Central memory CD4-positive, alpha-beta T cell (primary cell): Measurements from ENCODE around the gene FNDC3B.

Experiments
- DNase-seq: peaks from one replicate; pipeline ENCODE4 v3.0.0; 2022

Gene FNDC3B

DNA sequence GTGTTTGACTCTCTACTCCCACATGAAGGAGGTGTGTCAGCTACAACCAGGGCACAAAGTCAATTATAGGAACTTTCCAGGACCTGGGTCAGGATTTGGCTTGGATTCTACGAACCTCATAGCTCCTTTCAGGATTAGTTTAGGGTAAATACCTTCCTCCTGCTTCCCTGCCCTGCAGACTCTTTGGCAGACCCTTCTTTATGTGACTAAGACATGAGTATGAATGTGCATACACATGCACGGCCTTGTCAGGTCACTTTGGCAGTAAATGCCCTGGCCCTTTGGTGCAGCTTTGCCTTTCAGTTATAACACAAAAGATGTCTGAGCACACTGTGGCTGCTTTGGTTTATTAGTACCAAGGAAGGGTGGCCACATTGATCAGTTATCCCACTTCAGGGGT is 340.0 kb downstream of the FNDC3B start:
- DNase-seq = no peak

DNA sequence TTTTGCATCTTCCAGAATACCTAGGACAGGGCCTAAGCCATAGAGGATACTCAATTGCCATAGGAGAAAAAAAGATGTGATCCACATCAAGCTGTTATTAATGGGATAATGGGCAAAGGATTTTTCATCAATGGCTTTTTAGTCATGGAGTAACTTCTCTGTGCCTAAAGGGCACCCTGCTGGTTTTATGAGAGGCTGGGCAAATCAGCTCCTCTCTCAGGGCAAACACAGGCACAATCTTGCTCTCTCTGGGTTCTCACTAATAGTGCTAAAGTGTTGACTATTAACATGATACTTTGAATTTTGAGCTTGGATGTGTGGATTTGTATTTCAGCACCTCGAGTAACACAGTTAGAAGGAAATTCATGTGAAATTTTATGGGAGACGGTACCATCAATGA is 341.3 kb downstream of the FNDC3B start:
- no peak for DNase-seq

DNA sequence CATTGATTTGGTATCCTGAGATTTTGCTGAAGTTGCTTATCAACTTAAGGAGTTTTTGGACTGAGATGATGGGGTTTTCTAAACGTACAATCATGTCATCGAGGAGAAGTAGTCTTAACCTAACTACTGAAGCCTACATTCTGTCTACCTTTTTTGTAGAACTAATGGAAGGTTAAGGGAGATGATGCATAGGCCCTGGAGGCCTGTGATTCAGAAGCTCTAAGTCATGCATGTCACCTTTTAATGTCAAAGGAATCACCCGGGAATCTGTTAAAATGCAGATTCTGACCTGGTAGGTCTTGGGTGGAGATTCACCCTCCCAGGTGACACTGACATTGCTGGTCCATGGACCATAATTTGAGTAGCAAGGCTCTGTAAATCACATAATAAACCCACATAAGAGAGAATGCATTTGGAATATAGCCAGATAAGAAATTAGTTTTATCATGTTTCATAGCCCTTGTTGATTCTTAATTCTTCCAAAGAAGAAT is 344.0 kb downstream of the FNDC3B start:
- DNase-seq = no peak

DNA sequence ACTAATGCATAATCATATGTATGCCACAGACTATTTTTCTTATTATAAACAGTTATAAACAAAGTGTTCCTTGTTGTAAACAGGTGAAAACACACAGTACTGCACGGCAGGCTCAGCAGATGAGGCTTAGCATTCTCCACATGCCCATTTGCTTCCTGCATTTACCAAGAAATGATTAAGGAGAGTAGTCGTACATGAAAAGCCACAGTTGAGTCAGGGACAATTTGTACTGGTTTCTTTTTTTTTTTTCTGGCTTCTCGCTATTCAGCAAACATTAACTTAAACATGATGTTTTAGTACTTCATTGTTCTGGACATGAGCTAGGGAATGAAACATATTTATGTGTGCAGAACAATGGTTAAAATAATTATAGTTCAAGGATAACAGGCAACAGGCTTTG is 345.5 kb downstream of the FNDC3B start:
- DNase-seq = no peak

- no peak for DNase-seq
Measured at GRCh38 chr3:172387728-172388127, 348.4 kb downstream of the FNDC3B start.

DNA sequence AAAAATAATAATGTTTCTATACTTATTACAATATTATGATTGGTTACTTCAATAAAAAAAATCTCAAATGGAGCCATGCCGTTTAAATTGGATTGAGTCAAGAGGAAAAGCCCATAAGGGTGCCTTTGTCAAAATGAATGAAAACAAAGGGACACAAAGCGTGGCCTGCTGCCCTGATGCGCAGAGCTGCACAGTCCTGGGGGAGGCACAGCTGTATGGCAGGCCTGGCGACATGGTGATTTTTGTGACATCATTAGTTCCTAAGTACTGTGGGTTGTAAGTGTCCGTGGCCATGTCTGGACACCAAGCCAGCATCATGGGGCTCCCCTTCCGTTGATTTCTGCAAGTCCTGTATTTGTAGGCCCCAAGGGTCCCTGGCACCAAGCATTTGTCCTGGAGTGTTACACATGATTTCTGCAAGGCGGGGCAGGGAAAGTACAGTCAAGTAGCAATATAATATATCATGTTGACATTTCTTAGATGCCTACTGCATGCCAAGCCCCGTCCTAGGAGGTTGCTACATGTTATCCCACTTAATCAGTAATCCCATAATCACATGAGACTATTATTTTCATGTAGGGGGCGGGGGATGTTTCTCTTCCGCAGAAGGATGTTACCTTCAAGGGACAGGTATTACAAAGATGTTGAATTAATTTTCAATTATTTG is 349.2 kb downstream of the FNDC3B start:
- no peak for DNase-seq

- no peak for DNase-seq
Measured at GRCh38 chr3:172390792-172391191, 351.4 kb downstream of the FNDC3B start.

DNA sequence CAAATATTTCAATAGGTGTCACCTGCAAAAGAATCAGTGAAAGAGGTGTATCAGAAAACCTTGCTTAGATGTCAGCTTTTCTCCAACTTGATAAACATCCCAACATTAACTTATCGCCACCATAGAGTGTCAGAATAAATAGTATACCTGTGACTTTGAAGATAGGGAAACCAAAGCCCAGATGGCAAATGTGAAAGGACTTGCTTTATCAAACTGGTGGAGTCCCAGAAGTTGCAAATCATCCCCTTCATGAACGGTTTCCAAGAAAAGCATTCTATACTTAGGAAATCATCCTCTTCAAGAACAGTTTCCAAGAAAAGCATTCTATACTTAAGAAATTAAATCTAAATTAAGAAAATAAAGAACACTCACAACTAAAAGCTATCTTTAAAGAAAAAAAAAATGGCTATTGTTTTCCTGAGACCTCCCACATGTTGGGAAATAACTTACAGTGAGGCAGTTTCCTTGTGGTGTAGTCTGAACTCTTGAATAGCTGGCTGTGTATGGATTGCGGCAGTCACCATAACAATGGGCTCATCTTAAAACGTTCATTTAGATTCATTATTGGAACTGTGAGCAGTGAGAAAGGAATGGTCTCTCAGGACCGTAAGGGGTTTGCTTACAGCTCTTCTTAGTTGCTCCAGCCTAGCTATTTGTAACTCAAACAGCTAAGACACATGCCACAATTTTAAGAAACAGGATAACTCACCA is 352.4 kb downstream of the FNDC3B start:
- no peak for DNase-seq

DNA sequence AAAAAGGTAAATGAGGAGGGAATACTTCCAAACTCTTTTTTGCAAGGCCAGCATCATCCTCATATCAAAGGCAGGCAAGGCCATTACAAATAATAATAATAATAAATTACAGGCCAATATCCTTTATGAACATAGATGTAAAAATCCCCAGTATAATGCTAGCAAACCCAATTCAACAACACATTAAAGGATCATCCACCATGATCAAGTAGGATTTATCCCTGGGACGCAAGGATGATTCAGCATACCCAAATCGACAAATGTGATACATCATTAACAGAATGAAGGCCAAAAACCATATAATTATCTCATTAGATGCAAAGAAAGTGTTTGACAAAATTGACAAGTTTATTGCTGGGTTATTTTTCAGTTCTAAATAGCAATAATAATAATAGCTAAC is 355.3 kb downstream of the FNDC3B start:
- no peak for DNase-seq

GRCh38 chr3:172396400-172396799 is 357.0 kb downstream of the FNDC3B start:
- no peak for DNase-seq

DNA sequence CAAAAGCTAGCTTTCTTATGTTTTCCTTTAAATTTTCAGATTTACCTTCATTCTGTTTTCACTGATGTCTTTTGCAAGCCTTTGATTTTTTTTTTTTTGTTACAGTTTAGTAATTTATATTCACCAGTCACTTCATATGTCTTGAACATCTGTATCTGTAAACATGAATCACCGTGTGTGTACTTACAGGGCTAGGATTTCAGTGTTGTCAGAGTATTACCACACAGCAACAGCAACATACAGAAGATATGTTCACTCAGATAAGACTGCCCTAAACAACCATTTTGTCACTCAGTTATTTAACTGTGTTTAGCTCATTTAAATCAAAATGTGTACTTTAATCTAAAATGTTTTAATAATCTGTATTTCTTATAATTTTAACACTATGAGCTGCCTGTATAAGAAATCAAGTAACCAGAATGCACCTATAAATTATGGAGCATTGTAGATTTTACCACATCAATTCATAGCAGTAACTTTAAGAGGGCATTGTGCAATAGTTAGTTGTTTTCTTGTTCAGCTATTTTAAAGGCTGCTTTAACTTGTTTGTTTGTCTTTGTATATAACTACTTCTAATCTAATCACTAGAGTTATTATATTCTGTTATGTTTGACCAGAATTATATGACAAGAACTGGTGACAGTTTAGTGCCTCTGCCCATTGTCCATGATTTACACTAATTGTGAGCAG is 358.5 kb downstream of the FNDC3B start:
- no peak for DNase-seq

GRCh38 chr3:172398484-172398883 is 359.1 kb downstream of the FNDC3B start:
- no peak for DNase-seq

DNA sequence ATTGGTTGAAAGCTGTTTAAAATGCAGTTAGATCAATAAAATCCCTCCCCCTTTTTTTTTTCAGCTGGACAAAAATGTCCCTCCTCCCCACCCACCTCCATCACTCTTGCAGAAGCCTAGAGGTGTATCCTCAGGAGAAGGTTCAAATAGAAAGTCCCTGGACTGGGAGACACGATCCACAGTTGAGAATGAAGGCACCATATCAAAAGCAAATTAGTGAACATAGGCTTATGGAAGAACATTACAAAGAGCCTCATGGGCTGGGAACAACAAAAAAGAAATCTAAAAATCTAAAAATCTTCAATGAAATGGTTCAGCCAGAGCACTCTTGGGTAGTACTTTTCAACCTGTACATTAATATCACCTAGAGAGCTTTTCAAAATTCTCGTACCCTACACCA is 362.7 kb downstream of the FNDC3B start:
- DNase-seq = no peak

DNA sequence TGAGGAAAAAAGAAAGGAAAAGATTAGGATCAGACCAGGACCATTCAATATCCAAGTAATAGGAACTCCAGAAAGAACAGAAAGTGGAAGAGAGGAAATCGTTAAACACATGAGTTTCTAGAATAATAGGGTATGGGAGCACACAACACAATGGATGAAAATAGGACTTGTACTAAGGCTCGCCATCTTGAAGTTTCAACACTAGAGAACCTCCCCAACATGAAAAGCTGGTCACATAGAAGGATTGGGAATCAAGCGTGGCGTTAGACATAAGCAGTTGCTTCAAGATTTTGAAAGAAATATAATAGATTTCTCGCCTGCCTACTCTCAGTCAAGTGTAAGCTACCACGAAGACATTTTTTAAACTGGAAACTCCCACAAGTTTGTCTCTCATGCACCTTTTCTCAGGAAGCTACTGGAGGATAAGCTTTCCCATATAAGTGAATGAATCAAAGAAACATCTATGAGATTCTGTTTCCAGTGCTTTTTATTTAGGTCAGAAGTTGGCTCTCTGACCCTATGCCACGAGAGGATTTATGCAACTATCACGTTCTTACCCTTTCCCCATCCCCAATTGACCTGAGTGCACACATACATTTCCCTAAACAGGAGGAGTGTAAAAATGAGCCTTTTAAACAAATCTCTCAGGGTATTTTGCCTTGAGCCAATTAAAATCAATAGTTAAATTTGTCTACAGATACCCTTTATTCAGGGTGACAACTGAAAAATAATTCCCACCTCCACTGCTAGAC is 363.7 kb downstream of the FNDC3B start:
- no peak for DNase-seq

DNA sequence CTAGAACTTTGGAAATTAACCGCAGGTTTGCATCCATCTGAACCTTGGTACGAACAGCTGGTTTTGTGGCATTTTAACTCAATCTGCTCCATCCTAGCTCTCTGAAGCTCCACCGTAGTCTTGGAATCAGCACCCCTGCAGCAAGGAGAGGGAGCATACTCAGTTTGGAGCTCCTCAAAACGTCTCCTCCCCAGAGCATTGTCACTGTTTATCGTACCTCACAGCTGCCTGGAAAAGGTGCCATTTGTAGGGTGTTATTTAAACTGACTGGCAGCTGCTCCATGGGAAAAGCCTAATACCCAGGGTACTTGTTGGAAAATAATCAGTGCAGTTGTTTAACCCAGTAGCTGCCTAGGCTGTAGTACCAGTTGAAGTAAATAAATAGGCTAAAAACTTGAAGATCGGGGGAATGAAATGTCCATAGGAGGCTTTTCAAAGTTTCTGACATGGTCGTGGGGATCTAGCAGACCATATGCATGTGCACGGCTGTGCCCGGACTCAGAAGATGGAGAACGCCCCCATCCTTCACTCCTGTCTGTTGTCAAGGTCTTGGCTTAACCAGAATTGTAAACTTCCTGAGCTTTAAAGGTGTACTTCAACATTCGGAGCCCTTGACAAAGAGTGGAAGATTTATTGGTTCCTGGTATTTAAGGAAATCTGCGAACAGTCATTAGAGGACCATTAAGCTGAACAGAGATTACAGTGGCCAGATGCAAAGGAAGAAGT is 365.0 kb downstream of the FNDC3B start:
- no peak for DNase-seq

DNA sequence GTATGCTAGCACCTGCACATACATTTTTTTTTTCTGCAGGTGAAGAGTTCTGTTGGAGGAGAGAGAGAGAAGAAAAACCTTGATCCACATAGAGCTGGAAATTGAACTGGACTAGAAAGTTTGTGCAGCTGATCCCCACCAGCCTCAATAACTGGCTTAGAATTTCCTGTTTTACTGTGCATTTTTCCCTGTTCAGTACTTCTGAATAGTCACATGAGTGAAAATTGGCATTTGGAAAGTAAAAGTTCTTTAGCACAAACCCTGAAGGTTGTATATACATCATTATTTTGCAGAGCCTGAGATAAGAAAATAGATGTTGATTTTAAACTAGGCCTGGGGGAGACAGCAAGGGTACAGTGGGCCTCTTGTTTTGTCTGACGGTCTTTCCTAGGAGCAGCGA is 366.5 kb downstream of the FNDC3B start:
- no peak for DNase-seq

DNA sequence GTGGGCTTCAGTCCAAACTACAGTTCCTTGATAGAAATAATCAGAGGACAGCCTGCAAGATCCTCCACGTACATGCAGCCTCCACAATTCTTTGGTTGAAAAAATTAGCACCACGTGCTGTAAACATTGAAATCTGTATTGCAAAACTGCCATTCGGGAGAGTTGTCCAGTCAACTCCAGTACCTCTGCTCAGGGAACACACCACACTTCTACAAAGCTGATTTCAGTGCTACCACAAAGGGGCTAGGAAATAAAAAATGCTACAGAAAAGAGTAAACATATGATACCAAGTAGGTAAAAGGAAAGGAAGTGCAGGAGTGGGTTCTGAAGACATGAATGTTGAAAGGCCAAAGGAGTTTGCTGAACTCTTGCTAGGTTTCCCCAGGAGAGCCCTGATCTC is 368.5 kb downstream of the FNDC3B start:
- DNase-seq = no peak

DNA sequence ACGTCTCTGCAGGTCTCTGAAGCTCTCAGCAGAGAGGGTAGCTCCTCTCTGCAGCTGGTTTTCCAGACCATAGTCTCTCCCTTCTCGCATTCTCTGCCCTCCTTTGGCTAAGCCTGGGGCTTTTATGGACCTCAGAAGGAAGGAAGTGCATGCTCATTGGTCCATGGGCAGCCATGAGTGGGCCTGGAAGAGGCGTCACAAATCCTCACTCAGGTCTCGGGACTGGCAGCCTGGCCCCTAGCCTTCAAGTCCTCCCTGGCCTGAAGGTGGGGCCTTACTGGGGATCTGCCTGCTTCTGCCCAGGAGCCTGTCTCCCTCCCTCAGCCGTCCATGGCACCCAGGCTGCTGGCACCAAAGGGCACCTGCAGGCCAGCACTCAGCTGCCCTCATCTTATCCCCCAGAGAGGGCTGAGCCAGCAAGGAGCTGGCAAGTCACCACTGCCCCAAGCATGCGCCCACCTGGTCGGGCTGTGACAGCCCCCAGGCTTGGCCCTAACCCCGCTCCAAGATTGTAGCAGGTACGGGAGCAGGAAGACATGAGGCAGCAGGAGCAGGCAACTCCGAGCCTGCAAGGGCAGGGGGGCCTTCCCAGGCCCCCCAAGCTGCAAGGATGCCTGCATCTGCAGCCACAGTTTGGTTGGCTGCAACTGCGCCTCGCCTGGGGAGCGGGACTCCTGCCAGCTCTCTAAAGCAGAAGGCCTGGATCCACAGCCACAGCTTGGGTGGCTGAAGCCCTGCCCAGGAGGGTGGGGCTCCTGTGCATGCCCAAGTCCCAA is 371.5 kb downstream of the FNDC3B start:
- DNase-seq = no peak

DNA sequence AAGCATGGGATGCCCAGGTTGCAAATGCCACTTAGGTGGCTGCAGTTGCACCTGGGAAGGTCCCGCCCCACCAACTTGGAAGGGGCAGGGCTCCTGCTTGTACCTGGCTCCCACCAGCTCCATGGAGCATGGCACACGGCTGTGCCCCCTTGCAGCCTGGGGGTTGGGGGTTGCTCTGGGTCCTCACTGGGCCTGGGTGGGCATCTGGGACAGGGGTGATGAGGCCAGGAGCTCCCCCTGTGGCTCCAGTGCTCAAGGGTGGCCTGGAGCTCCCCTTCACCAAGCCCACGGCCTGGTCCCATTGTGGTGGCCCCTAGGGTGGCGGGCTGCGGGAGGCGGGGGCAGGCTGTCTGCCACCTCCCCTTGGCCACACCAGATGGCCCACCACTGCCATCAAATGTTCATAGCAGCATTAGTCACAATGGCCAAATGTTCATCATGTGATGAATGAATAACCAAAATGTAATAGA is 372.1 kb downstream of the FNDC3B start:
- no peak for DNase-seq

- DNase-seq = no peak
Measured at GRCh38 chr3:172415323-172415722, 375.9 kb downstream of the FNDC3B start.

DNA sequence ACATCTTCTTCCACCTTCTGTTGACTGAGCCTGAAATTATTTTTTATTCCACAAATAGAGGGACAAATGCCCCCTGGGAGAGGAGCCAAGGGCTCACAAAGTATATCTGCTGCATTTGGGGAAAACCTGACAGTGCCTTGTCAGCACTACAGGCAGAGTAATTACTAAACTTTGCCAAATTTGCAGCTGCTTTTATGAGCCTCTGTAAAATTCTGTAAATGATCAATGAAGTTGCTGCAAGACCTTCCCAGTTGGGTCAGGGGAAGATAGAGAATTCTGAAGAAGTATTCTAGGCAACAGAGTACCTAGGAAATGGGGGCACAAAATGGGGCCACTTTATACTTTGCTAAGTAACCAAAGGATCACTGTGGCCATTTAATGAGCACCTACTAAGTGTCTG is 398.3 kb downstream of the FNDC3B start:
- no peak for DNase-seq

DNA sequence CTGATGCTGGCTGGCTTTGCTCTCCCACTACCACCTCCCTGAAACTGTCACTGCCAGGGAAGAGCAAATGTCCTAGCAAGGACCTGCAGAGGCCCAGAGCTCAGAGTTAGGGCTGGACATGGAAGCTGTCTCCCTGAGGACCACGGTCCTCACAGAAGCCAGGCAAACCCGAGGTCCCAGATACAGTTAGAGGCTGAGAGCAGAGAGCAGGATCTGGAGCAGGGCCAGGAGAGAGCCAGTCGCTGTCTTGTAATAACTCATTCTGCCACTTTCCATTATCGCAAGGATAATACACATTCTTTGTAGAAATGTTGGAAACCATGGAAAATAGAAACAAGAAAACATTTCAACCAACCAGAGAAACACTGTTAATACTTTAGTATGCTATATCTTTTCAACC is 398.8 kb downstream of the FNDC3B start:
- no peak for DNase-seq
